HK-2 (cell line): ENCODE measurements around the gene OTUD7B.

Experiments used
- DNase-seq: peaks from one replicate; pipeline ENCODE4 v3.0.0-alpha.2; 2018; ENCODE audit not compliant: unreplicated experiment

Gene OTUD7B

GRCh38 chr1:149917571-149918144, 92.9 kb downstream of the OTUD7B start, which contains the start of gene SV2A:
Gene SV2A (minus strand): TSS chr1:149917844. CDS start chr1:149913840, 4,004 bp downstream.
- no peak for DNase-seq

GRCh38 chr1:149916898-149917252, 93.7 kb downstream of the OTUD7B start:
- DNase-seq, result no peak

DNA sequence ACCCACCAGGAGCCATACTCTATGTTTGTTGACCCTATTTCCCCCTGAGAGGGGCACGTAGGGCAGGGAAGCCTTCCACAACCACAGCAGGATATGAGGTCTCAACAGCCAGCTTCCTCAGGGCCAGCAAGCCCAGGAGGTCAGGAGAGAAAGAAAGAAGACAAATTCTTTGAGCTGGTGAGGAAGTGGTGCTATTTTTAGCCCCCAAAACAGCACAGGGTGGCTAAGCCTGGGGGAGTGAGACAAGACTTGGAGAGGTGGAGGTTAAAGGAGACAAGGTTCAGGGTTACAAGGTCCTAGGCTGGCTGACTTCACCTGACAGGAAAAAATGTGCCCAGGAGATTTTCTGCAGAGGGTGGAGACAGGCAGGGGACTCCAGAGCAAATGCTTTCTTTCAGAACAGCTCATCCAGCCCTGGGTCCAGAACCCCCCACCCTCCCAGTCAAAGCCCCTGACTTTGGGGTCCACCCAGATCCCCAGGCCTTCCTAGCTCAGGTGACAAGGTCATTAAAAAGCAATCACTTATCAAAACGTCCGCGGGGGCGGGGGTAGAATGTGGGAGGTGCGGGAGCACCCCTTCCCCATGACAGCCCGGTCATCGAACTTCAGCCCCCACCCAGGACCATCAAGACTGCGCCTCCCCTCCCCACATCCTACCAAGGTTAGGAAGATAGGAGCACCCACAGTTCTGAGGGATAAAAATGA, 94.2 kb downstream of the OTUD7B start:
- DNase-seq, result no peak

- DNase-seq, result no peak
Observed at GRCh38 chr1:149915429-149916192, 94.9 kb downstream of the OTUD7B start.

GRCh38 chr1:149914545-149914944, 96.0 kb downstream of the OTUD7B start:
- no peak for DNase-seq

DNA sequence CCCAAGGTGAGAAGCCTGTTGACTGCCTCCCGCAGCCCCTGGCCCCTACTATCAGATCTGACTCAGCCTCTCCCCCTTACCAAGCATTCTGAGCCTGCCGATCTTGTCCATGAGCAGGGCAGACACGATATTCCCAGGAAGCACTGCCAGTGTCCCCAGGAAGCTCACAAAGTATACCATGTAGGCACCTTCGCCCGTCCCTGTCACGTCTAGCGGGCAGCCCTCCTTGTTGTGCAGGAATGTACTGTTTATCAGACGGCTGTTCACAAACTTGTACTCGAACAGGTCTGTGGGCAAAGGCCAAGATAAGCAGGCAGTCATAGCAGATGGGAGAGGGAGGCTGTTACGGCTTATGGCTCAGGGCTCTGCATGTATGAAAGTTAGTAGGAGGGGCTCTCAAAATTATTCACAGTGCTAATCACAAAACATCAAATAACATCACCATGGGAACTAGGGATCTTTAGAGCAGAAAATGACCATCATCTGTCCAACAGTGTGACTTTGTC, 103.9 kb downstream of the OTUD7B start:
- DNase-seq, result no peak

DNA sequence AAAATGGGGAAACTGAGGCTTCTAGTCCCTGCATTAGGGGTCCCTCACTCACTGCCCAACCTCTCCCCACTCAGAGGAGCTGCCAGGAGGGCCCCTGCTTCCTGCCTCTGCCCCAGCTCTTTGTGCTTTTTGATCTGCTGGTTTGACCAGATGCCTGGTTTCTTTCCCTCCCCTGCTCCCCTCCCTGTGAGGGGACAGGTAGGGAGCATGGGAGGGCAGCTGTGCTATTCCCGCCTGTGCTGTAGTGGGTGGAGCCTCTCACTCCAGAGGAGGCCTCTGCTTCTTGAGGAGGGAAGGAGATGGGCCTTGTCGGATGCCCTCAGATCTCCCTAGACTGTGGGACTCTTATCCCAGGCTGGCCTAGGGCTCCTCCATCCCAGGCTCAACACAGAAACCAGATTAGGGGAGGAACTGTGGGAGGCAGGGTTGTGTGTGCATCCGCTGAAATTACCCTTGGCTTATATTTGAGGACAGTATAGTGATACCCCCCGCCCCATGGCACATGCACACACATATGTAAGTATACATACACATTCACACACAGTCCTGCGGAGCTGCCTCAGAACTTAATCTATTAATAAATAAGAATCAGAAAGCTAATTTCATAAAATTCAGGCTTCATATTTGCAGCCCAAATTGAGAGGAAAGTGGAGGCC, 106.6 kb downstream of the OTUD7B start:
- DNase-seq, result no peak

- DNase-seq, result peak; percentile 92
Observed at GRCh38 chr1:149899460-149900284, 110.9 kb downstream of the OTUD7B start, which contains the start of gene BOLA1. Gene BOLA1 (plus strand): TSS chr1:149899568. CDS start chr1:149900060, 492 bp downstream.

GRCh38 chr1:149896575-149896974, 114.0 kb downstream of the OTUD7B start:
- no peak for DNase-seq

- DNase-seq, result no peak
Observed at GRCh38 chr1:149888999-149889289, 121.6 kb downstream of the OTUD7B start.

GRCh38 chr1:149888247-149888998, 122.1 kb downstream of the OTUD7B start:
- DNase-seq, result peak; percentile 85
